GM19351 (cell line): ENCODE measurements around the gene PKD1.

Source experiments
- ATAC-seq: cut with Tn5 transposase; IDR thresholded peaks from one replicate; pipeline ENCODE4 v1.9.1; 2021; ENCODE audit warnings: mild to moderate bottlenecking, moderate library complexity; ENCODE audit not compliant: unreplicated experiment

PKD1 gene

GRCh38 chr16:2056681-2057407 lies 78.9 kb downstream of the PKD1 start:
- ATAC-seq = no peak

DNA sequence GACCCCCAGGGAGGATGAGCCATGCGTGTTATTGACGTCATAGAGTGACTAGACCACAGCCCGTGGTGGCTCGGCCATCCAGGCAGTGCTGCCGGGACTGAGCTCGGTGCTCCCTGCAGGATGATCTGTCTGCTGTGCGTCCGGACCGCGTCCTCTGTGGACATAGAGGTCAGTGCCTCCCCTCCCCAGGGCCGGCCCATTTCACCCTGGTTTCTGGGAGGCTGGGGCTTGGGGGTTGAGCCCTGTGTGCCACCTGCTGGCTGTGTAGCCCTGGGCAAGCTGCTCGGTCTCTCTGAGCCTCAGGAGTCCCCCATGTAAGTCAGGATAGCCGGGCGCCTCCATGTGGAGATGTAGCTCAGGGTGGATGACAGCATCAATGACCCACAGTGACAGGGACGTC lies 79.6 kb downstream of the PKD1 start:
- ATAC-seq = no peak

GRCh38 chr16:2054543-2055245 lies 81.0 kb downstream of the PKD1 start:
- ATAC-seq = no peak

DNA sequence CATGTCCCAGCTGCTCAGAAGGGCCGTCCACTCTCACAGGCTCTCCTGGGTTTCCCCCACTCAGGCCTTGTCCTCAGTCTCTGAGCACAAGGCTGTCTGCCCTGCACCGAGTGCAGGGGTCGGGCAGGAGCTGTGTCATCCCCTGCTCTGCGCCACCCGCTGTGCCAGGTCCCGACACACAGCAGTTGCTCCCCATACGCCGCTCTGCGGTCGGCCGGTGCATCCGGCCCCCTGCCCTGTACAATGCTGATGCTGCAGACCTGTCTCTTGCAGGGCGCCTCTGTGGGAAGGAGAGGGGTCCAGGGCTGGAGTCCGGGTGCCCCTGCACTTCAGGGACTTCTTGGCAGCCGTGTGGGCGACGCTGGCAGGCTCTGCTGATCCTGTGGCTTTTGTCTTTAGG lies 81.8 kb downstream of the PKD1 start:
- ATAC-seq = no peak

- ATAC-seq = no peak
Measured at GRCh38 chr16:2053211-2053610, 82.5 kb downstream of the PKD1 start.

DNA sequence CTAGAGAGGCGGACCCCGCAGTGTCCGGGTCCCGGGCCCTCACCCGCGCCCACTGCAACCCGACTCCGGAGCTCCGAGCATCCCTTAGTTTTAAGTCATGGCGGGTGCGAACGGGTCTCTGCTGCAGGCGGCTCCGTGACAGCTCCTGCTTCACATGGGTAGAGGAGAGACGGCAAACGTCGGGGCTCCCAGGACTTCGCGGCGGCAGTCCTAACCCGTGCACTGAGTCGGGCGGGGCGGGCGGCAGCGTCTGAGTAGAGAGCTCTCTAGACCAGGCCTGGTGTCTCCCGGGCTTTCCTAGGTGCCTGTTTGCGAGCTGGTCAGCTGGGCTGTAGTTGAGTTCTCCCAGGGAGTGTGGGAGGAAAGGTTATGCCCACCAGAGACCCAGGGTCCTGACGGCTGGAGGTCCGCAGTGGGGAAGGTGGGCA lies 87.6 kb downstream of the PKD1 start:
- ATAC-seq = peak; percentile 4

GRCh38 chr16:2047330-2048115 lies 88.2 kb downstream of the PKD1 start, which contains the start of the genes NTHL1 and TSC2:
NTHL1 (minus strand) TSS chr16:2047834; CDS start chr16:2047823, 11 bp downstream.
TSC2 (plus strand) TSS chr16:2047985; CDS start chr16:2048616, 631 bp downstream.
- ATAC-seq = peak; percentile 88

DNA sequence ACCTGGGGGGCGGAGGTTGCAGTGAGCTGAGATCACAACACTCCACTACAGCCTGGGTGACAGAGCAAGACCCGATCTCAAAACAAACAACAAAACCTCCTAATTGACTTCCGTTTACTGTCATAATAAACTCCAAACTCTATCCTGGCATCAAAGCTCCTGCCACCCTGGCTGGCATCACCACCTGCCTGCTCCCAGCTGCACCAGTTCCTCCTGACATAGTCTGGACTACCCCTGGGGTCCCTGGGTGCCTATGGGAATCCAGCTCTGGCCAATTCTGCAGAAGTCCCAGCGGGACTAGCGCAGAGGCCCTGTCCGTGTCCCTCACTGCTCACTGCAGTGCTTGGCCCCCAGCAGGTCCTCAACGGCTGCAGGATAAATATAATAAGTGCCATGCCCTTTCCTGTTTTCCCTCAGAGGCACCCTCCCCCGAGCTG lies 88.8 kb downstream of the PKD1 start:
- ATAC-seq = no peak

GRCh38 chr16:2045965-2046892 lies 89.5 kb downstream of the PKD1 start:
- ATAC-seq = no peak

GRCh38 chr16:2044541-2044940 lies 91.2 kb downstream of the PKD1 start:
- no peak for ATAC-seq

- no peak for ATAC-seq
Measured at GRCh38 chr16:2043667-2044451, 91.8 kb downstream of the PKD1 start.

GRCh38 chr16:2042986-2043666 lies 92.6 kb downstream of the PKD1 start:
- no peak for ATAC-seq

DNA sequence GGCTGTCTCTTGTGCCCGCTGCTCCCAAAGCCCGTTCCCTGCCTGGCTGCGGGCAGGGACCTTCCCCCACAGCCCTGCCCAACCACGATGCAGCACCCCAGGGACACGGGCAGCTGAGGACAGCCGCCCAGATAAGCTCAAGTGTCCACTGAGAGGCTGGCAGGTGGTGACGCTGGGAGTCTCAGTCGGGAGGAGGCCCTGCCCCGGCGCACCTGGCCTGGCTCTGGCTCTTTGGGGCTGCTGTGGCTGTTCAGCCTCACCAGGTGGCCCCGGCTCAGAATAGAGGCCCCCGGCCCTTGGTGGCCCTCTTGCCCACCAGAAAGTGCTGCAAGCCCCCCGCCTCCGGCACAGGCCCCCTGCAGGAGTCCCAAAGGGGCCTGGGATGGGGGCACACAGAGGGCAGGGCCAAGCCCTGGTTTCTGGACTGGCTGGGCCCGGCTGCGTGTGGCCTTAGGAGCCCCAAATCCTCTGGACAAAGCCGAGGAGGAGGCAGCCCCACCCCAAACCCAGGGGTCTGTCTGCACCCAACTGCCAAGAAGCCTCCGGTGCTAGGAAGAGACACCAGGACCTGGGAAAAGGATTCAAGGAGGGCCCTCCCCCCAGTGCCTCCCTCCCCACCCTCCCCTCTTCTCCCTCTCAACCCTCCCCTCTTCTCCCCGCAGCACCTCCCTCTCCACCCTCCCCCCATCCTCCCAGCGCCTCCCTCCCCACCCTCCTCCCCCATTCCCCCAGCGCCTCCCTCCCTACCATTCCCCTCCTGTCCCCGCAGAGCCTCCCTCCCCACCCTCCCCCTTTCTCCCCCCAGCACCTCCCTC lies 93.3 kb downstream of the PKD1 start:
- ATAC-seq = no peak

- no peak for ATAC-seq
Measured at GRCh38 chr16:2040787-2041522, 94.7 kb downstream of the PKD1 start.

DNA sequence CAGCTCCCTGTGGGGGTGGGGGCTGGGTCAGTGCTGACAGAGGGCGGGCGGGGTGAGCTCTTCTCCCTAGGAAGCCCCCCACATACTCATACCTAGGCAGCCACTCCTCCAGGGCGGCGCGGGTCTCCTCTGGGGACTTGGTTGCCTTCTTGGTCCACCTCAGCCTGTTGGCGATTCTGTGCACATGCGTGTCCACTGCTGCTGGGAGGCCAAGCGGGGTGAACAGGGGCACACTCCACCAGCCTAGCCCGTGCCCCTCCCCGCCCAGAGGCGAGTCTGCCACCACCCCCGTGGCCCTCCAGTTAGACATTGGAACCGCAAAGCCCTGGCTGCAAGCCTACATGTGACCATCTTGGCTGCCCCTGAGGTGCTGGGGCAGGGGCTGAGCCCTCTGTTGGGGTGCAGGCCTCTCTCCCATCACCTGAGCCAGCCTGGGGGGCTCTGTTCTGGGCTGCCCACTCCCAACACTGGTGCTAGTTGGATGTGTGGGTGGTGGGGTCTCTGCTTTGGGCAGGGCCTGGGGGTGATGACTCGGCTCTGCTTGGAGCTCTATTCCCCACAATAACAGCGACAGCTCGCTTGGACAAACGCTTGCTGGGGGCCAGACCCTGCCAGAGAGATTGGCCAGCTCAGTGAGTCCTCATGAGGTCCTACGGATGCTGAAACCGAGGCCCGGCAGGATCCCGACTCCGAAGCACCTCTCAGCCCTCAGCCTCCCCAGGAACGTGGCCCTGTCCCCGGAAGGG lies 95.5 kb downstream of the PKD1 start:
- no peak for ATAC-seq

- no peak for ATAC-seq
Measured at GRCh38 chr16:2039274-2040031, 96.2 kb downstream of the PKD1 start.
